ENCODE data around the gene CLEC18C.
"Not testable (repeated sequence)": the region's sequence is repeated elsewhere in the genome, so short reads cannot be mapped to it uniquely, and the experiment has no call there.

Gene CLEC18C

DNA sequence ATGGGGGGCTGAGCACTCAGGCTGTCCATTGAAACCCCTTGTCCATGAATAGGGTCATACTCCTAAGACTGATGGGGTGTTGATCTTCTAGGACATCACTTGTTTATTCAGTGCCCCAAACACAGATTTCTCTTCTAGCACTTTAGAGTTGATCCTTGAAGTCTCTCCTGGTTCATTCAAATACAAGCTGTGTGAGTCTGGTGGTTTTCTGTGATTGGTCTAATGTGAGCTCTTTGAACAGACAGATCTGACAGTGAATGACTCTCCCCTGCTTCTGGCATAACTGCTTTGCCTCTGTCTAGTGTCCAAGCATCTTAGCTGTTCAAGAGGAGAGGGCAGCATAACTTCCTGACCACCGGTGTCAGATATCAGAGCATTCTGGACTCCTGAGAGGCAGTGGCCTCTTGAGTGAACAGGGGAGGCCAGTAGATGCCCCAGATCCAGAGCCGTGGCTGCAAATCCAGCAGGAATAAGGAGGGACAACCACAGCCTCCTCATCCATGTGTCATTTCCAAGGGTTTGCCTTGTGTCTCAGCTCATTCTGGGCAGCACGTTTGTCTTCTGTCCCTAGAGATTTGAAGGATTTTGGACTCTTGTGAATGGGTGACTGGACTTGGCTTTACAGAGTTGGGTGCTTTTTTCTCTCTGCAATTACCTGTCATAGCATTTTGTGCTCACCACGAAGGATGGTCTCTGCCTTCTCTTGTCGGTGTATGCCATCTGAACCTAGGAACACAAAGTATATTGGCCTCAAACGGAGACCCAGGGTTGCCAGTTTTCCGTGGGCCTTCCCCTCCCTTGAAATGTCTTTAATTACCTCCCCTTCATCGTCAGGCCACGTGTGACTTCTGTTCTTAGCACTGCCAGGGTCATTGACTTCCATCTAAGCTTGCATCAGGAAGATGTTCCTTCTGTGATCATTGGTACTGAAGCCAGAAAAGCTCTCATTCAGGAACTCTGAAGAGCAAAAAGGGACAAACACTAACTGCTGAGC lies 13.9 kb upstream of the CLEC18C start:
- no peak for DNase-seq

DNA sequence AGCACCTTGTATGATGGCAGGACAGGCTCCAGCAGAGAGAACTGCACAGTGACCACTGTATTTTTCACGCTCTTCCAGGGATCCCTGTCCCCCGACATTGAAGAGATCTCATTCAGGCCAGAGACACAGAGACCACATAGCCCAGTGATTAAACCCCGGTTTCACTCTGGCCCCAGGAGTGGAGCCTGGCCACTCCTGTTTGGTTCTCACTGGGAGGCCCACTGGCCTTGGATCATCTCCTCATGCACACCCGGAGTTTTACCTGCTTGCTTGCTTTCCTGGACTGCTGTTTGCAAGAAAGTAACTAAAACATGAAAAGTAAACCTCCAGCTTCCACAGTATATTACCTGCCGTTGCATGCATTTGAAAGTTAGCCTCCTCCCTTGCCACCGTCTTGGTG lies 13.2 kb upstream of the CLEC18C start:
- DNase-seq = no peak

- DNase-seq = no peak
These were observed 12.8 kb upstream of the CLEC18C start for GRCh38 chr16:70160821-70161220.

DNA sequence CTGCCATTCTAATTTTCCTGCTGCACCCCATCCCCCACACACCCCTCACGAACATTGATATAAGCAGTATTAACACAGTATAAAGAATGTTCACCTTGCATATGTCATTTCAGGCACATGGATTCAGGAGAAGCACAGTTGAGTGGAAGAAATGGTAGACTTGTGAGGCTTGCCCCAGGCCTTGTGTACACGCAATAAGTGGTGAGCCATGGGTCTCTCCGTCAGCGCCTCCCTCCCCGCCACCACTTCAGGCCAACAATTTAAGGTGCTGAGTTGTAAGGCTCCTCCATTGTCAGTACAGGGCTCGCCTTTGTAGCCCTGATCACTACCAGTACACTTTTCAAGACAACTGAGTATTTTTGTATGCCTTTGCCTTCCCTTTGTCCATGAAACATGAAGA lies 12.2 kb upstream of the CLEC18C start:
- DNase-seq = no peak

GRCh38 chr16:70162041-70162451 lies 11.5 kb upstream of the CLEC18C start:
- DNase-seq = no peak

- DNase-seq = no peak
These were observed 10.0 kb upstream of the CLEC18C start for GRCh38 chr16:70163596-70163995.

GRCh38 chr16:70166688-70167087 lies 6.9 kb upstream of the CLEC18C start:
- DNase-seq = not testable (repeated sequence)

GRCh38 chr16:70173916-70174315 lies 329 bp downstream of the CLEC18C start:
- DNase-seq = not testable (repeated sequence)

- not testable (repeated sequence) for DNase-seq
These were observed 873 bp downstream of the CLEC18C start for GRCh38 chr16:70174387-70174932.

GRCh38 chr16:70187858-70188607 lies 14.4 kb downstream of the CLEC18C start:
- DNase-seq = not testable (repeated sequence)

DNA sequence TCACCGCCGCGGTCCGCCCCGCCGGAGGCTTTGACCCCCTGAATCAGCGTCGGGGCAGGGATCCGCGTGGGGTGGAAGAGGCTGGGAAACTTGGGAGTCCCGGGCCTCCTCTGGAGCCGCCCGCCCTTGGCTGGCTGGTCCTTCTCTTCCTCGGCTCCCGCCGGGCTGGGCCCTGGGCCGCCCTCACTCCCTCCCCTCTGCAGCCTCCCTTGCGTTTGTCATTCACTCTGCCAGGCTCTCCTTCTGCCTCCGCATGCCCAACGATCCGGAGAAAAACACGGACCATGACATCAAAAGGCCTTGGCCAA lies 15.0 kb downstream of the CLEC18C start:
- DNase-seq = not testable (repeated sequence)

- not testable (repeated sequence) for DNase-seq
These were observed 17.0 kb downstream of the CLEC18C start for GRCh38 chr16:70190574-70190973.

DNA sequence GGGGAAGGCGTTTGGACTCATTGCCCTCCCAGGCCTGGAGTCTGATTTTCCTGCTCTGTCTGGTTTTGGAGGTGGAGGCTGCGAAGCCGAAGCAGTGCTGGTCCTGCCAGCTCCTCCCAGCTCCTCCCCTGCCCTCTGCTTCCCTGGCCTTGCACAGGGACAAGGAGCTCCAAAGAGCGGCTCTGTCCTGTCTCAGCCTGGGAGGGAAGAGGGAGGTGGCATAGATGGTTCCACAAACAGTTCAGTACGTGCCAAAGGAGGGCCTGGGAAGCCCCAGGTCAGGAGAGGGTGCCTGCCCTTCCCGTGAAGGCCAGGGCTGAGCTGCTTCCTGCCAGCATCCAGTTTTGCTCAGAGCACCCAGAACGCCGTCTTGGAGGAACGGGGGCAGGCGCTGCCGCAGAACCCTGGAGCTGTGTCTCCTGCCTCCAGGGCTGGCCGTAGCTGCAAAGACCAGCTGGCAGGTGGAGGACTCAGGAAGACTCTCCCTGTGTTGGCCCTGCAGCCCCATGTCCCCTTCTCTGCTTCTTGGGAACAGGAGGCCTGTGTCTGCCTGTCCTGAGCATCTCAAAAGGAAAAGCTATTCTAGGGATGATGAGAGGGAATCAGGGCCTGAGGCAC lies 23.2 kb downstream of the CLEC18C start:
- DNase-seq = not testable (repeated sequence)

DNA sequence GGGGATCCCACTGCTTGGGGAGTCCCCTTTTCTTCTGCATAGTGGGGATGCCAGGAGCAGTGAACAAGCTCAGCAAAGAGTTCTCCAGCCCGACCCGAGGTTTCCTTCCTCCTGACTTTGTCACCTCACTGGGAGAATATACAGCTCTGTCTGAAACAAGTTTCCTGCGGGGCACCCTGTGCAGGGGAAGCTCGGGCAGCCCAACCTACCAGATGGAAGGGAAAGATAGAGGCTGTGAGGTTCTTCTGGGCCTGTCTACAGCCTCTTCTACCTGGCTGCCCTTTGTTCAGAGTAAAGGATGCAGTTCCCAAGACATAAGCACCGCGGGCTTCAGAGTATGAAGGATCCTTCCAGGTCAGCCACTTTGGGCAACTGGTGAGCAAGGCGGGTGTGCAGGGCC lies 24.0 kb downstream of the CLEC18C start:
- DNase-seq = not testable (repeated sequence)

DNA sequence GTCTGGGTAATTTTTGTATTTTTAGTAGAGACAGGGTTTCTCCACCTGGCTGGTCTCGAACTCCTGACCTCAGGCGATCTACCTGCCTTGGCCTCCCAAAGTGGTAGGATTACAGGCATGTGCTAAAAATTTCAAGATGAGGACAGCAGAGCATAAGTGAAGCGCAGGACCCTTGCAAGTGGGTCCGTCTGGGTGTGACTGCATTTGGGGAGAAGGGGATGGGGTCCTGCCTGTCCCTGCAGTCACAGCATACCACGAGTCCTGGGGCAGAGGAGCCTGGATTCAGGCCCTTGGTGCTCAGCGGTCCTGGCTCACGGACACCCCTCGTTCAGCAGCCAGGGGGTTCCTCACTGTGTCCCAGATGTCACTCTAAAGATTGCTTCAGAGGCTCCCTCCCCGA lies 24.6 kb downstream of the CLEC18C start:
- not testable (repeated sequence) for DNase-seq

GRCh38 chr16:70198666-70199065 lies 25.1 kb downstream of the CLEC18C start:
- DNase-seq = not testable (repeated sequence)

- not testable (repeated sequence) for DNase-seq
These were observed 25.6 kb downstream of the CLEC18C start for GRCh38 chr16:70199170-70199569.

- DNase-seq = not testable (repeated sequence)
These were observed 26.5 kb downstream of the CLEC18C start for GRCh38 chr16:70200063-70200462.

DNA sequence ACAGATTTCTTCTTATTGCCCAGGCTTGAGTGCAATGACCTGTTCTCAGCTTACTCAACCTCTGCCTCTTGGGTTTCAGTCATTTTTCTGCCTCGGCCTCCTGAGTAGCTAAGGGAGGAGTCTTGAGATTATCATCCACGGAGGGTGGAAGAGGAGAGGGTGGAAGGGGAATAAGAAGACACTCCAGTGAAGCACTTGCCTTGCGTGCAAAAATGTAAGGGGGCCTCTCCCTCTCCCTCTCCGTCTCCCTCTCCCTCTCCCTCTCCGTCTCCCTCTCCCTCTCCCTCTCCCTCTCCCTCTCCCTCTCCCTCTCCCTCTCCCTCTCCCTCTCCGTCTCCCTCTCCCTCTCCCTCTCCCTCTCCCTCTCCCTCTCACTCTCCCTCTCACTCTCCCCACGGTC lies 29.9 kb downstream of the CLEC18C start:
- DNase-seq = not testable (repeated sequence)

DNA sequence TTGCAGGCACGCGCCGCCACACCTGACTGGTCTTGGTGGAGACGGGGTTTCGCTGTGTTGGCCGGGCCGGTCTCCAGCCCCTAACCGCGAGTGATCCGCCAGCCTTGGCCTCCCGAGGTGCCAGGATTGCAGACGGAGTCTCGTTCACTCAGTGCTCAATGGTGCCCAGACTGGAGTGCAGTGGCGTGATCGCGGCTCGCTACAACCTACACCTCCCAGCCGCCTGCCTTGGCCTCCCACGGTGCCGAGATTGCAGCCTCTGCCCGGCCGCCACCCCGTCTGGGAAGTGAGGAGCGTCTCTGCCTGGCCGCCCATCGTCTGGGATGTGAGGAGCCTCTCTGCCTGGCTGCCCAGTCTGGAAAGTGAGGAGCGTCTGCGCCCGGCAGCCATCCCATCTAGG lies 30.4 kb downstream of the CLEC18C start:
- not testable (repeated sequence) for DNase-seq

DNA sequence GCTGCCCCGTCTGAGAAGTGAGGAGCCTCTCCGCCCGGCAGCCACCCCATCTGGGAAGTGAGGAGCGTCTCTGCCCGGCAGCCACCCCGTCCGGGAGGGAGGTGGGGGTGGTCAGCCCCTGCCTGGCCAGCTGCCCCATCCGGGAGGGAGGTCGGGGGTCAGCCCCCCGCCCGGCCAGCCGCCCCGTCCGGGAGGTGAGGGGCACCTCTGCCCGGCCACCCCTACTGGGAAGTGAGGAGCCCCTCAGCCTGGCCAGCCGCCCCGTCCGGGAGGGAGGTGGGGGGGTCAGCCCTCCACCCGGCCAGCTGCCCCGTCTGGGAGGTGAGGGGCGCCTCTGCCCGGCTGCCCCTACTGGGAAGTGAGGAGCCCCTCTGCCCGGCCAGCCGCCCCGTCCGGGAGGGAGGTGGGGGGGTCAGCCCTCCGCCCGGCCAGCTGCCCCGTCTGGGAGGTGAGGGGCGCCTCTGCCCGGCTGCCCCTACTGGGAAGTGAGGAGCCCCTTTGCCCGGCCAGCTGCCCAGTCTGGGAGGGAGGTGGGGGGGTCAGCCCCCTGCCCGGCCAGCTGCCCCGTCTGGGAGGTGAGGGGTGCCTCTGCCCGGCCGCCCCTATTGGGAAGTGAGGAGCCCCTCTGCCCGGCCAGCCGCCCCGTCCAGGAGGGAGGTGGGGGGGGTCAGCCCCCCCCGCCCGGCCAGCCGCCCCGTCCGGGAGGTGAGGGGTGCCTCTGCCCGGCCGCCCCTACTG lies 31.2 kb downstream of the CLEC18C start:
- DNase-seq = not testable (repeated sequence)

GRCh38 chr16:70206382-70206781 lies 32.8 kb downstream of the CLEC18C start:
- not testable (repeated sequence) for DNase-seq
